ENCODE data around the gene FKBP4.

The FKBP4 gene

GRCh38 chr12:2813214-2814185 is 18.7 kb downstream of the FKBP4 start:
- no peak for DNase-seq

DNA sequence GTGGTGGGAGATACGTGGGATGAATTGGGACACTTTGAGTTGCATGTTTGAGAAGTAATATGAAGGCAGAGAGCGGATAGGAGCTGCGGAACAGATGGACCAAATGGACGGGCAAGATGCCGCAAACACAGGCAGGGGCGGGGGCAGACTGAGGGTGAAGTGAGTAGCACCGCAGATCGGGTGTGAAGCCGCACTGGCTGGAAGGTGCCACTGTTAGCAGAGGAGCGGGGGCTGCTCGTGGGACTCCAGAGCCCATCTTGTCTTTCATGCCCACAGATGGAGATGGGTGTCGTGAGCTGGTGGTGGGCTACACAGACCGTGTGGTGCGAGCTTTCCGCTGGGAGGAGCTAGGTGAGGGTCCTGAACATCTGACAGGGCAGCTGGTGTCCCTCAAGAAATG is 25.0 kb downstream of the FKBP4 start:
- DNase-seq: no peak

DNA sequence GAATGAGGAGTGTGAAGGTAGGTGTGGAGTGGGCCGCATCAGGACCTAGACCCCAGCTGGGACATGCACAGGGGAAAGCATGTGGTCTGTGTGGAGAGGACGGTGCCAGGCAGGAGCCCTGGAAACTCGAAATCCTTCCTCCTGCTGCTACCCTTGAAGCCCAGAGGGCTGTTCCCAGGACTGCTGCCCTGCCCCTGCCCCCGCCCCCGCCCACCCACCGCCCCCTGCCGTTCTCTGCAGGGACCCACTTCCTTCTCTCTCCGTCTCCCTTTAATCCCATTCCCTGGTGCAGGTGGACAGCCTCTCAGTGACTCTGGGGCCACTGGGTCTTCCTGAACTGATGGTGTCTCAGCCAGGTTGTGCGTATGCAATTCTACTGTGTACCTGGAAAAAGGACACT is 25.7 kb downstream of the FKBP4 start:
- DNase-seq: no peak

- no peak for DNase-seq
Observed at GRCh38 chr12:2823483-2823882, 28.7 kb downstream of the FKBP4 start.

DNA sequence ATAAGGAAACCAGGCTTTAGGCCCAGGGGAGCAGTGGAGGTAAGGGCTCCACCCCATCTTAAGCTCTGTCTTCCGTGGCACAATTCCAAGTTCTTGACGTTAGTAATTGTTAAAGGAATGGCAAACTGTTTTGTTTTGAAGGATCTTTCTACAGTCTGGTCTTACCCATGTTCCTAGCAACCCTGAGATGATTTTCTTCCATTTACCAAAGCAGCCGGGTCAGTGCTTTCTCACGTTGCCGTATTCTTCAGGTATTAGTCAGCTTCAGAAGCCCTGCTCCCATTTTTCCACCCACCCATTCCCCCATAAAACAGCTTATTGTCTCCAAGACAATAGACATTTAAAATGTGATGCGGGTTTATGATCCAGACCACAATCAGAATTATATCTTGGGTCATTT is 29.8 kb downstream of the FKBP4 start:
- no peak for DNase-seq

- DNase-seq: no peak
Observed at GRCh38 chr12:2825132-2825531, 30.4 kb downstream of the FKBP4 start.

DNA sequence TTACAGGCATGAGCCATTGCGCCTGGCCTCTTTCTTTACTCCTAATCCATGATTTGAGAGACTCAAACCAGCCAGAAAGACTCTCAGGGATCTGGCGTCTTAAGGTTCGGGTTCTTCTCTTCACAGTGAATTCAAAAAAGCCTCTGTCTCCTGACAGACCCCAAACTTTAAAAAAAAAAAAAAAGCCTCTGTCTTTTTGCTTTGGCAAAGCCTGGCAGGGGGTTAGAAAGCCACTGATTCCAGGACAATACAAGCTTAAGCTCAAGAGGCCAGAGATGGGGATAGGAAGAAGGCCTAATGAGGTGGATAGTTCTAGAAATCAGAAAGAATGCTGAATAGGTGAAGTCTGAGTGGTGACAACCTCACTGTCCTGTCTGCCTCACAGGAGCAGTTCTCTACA is 31.3 kb downstream of the FKBP4 start:
- DNase-seq: no peak

GRCh38 chr12:2826721-2827515 is 32.1 kb downstream of the FKBP4 start:
- no peak for DNase-seq

DNA sequence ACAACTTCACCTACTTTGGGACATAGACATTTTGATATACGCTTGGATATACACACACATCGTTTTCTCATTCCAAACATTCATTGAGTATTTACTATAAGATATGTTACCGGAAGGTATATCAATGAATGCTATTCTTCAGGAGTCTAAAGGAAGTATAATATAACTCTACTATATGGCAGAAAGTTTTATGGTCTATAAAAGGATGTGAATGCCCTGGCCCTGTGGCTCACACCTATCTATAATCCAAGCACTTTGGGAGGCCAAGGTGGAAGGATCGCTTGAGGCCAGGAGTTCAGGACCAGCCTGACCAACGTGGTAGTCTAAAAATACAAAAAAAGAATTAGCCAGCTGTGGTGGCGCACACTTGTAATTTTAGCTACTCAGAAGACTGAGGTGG is 34.5 kb downstream of the FKBP4 start:
- no peak for DNase-seq

- DNase-seq: no peak
Observed at GRCh38 chr12:2832550-2833127, 37.9 kb downstream of the FKBP4 start.

DNA sequence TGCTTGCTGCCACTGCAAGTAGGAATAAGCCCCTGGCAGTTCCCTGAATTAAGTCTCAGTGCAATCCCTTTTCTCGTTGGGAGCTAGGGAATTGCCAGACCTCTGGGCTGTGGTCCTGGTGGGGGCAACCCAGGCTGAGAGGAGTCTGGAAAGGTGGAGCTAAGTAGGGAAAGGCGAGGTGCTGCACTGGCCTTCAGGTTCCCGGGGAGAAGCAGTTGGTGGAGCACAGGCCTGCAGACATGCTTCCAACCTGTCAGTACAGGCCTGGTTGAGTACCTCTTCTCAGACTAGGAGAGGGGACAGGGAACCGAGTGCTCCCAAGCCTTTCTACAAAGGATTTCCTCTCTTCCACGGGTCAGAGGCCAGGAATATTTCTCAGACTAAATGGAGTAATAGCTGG is 38.6 kb downstream of the FKBP4 start:
- DNase-seq: no peak

- DNase-seq: no peak
Observed at GRCh38 chr12:2833810-2834209, 39.0 kb downstream of the FKBP4 start.

- no peak for DNase-seq
Observed at GRCh38 chr12:2834581-2835491, 40.1 kb downstream of the FKBP4 start, which contains the start of gene NRIP2. TSS of gene NRIP2 (minus strand) at chr12:2835035. CDS start at chr12:2834983, 52 bp downstream.

DNA sequence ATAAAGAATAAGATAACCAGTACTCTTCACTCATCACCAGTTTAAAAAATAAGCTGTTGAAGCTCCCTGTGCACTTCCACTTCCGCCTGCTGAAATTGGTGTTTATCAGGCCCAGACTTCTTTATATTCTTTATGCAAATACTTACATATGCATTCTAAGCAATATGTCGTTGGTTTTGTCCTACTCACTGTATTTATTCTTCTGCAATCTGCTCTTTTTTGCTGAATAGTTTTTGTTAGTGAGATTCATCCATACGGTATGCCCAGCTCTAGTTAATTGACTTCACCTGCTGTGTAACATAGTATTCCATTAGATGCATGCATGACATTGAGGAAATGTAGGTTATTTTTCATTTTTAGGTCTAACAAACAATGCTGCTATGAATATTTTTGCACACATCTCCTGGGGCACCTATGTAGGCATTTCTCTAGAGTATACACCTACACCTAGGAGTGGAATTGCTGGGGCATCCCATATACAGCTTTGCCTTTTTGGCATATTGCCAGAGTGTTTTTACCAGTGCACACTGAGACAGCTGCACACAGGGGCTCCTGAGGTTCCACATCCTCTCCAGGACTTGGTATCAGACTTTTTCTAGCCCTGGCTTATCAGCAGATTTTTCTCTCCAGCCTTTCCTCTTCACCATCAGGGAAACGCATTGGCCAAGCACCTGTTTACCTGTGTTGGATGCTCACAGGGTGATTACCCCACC is 41.1 kb downstream of the FKBP4 start:
- DNase-seq: no peak

GRCh38 chr12:2836574-2836973 is 41.8 kb downstream of the FKBP4 start:
- DNase-seq: no peak

DNA sequence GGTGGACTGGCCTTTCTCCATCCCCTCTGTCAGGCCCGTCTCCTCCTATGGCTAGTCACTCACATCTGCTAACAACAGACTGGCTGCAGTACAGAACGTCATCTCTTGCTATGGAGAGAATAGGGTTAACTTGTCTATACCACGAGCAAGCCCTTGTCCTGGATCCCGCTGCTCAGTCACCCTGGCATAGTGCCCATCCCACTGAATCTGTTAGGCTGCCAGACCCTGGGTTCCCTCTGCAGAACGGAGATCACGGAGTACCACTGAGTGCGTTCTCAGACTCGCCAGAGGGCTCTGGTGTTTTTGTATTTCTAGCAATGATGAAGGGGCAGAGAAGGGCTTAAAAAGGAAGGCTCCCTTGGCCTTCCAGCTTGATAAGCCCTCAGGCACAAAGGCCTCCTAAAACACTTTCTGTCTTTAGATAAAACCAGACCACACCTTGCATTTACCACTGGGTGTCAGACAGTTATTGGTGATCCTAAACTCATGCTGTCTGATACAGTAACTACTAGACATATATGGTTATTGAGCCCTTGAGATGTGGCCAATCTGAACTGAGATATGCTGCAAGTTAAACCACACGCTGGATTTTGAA is 46.4 kb downstream of the FKBP4 start:
- DNase-seq: no peak

DNA sequence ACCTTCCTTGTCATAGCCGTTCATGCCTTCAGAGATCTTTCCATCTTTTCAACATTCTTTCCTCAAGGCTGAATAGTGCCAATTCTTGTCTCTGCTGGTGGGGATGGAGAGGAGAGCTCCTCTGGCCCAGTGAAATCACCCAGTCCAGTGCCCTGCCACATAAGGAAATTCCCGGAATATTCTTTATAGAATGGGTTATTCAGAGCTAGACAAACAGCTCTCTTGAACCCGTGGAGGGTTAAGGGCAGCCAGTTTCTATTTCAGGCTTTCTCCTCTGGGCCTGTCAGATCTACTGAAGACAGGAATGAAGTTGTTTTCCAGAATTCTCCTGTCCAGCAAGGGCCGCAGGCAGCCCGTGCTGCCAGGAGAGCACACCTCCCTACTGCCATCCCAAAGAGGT is 48.2 kb downstream of the FKBP4 start:
- DNase-seq: no peak

DNA sequence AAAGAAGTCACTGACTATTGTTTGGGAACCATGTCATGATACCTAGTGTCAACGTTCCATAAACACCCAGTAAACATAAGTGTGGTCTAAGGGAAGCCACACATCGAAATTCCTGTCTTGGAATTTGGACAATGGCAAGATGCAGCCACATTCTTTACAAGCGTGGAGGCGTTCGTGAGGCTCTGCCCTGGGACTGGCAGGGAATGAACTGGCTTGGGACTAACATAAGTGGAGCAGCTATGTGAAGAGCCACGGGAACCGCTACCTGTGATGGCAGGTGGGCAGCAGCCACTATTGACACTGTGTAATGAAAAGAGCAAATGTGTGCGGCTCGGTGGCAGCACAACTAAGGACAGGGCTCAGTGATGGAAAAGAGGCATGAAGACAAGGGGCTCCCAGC is 50.0 kb downstream of the FKBP4 start:
- no peak for DNase-seq

DNA sequence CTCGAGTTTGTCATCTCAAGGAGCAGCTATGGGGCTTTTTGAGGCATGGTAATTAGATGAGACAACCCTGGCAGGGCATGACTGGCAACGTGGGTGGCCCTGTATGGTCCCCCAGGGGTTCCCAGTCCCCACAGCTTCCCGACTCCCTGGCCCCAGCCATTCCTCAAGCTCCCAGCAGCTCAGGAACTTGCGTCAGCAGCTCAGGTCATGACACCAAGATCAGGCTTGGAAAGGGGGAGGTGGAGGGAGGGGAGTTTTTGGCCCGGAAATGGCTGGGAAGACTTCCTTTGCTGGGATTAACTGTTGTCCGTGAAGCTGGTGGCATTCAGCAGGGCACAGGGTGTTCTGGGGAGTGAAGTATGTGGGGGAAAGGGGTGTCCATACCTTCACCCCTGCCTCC is 50.5 kb downstream of the FKBP4 start:
- DNase-seq: no peak

DNA sequence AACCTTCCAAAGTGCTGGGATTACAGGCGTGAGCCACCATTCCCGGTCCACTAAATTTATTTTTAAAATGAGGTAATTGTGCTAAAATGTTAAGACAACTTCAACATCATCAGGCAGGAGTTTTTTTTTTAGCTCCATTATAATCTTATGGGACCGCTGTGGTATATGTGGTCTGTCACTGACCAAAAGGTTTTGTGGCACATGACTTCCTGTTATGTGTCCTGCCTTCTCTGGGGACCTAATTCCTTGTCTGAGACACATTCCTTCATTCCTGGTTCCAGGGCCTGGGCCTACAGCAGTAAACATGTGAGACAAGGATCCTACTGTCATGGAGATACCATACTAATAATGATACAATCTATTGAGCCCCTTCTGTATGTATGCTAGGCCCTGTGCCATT is 57.2 kb downstream of the FKBP4 start:
- DNase-seq: no peak

DNA sequence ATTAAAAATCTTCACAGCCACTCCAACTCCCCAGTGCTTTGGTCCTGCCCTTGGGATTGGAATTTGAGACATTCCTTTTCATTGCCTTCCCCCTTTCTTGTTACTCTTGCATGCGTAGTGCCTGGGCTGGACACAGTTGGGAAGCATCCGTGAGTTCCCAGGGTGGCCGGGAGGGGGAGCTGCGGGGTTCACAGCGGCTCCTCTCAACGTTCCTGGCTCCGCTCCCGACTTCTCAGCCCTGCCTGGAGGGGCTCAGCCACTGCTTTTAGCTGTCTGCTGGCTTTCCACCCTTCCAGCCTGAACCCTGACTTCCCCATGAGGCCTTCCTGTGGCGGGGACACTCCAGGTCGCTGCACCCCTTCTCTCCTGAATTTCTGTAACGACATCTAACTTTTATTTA is 58.9 kb downstream of the FKBP4 start:
- peak; percentile 55 for DNase-seq

All from activated CD4-positive, CD25-positive, alpha-beta regulatory T cell treated with anti-CD3 and anti-CD28 coated beads, Interleukin-2, amount 50 U/mL, for 72 hours (primary cell).